GM19467 (cell line): Measurements from ENCODE around the gene LRRC2.
"Not testable (repeated sequence)": the region's sequence is repeated elsewhere in the genome, so short reads cannot be mapped to it uniquely, and the experiment has no call there.

Experiments
- ATAC-seq: cut with Tn5 transposase; IDR thresholded peaks from one replicate; pipeline ENCODE4 v1.9.1; 2021; ENCODE audit warnings: mild to moderate bottlenecking, moderate library complexity; ENCODE audit not compliant: unreplicated experiment

LRRC2 gene

GRCh38 chr3:46566040-46566641 lies at the start of gene LRRC2:
Gene LRRC2 (minus strand): TSS chr3:46566302. CDS start chr3:46551591, 14,711 bp downstream.
- ATAC-seq: no peak

GRCh38 chr3:46615050-46615775 lies 49.1 kb upstream of the LRRC2 start:
- ATAC-seq: no peak

GRCh38 chr3:46614431-46614830 lies 48.3 kb upstream of the LRRC2 start:
- no peak for ATAC-seq

GRCh38 chr3:46613313-46614005 lies 47.4 kb upstream of the LRRC2 start:
- ATAC-seq: no peak

GRCh38 chr3:46612324-46612723 lies 46.2 kb upstream of the LRRC2 start, which contains the start of gene FAM240A:
Gene FAM240A (plus strand): TSS chr3:46612525. CDS start chr3:46612684, 159 bp downstream.
- ATAC-seq: no peak

GRCh38 chr3:46609944-46610722 lies 44.0 kb upstream of the LRRC2 start:
- ATAC-seq: no peak

GRCh38 chr3:46609212-46609721 lies 43.2 kb upstream of the LRRC2 start:
- no peak for ATAC-seq

GRCh38 chr3:46607603-46608028 lies 41.5 kb upstream of the LRRC2 start:
- ATAC-seq: no peak

GRCh38 chr3:46604127-46604526 lies 38.0 kb upstream of the LRRC2 start:
- ATAC-seq: no peak

- no peak for ATAC-seq
Observed at GRCh38 chr3:46603446-46604046, 37.4 kb upstream of the LRRC2 start.

GRCh38 chr3:46599590-46599989 lies 33.5 kb upstream of the LRRC2 start:
- ATAC-seq: no peak

- no peak for ATAC-seq
Observed at GRCh38 chr3:46595819-46596314, 29.8 kb upstream of the LRRC2 start.

- ATAC-seq: no peak
Observed at GRCh38 chr3:46594723-46595122, 28.6 kb upstream of the LRRC2 start.

GRCh38 chr3:46593979-46594378 lies 27.9 kb upstream of the LRRC2 start:
- no peak for ATAC-seq

- no peak for ATAC-seq
Observed at GRCh38 chr3:46593274-46593862, 27.3 kb upstream of the LRRC2 start.

GRCh38 chr3:46587268-46587667 lies 21.2 kb upstream of the LRRC2 start:
- not testable (repeated sequence) for ATAC-seq

GRCh38 chr3:46586738-46587246 lies 20.7 kb upstream of the LRRC2 start:
- no peak for ATAC-seq

- ATAC-seq: no peak
Observed at GRCh38 chr3:46585799-46586693, 19.9 kb upstream of the LRRC2 start.
